Testis (tissue), 2 donors: Measurements from ENCODE around the gene PLEKHM1.

ENCODE experiments used
- POLR2A ChIP-seq: fragments of 450-650 bp; IDR thresholded peaks from one replicate; pipeline ENCODE4 v1.6.1; 2017; ENCODE audit warnings: antibody characterized with exemption, mild to moderate bottlenecking, moderate library complexity
- TF ChIP-seq, protein P1 (sequence below), 3 experiments: fragments of 450-650 bp in 2 of 3; fragments of 200-600 bp in 1 of 3; sonication (generic) in 1 of 3; IDR thresholded peaks; one replicate each; pipeline ENCODE4 v1.5.1; 2016 to 2019; ENCODE audit warnings: antibody characterized with exemption in 3 of 3, mild to moderate bottlenecking in 2 of 3, moderate library complexity in 1 of 3

DNA sequence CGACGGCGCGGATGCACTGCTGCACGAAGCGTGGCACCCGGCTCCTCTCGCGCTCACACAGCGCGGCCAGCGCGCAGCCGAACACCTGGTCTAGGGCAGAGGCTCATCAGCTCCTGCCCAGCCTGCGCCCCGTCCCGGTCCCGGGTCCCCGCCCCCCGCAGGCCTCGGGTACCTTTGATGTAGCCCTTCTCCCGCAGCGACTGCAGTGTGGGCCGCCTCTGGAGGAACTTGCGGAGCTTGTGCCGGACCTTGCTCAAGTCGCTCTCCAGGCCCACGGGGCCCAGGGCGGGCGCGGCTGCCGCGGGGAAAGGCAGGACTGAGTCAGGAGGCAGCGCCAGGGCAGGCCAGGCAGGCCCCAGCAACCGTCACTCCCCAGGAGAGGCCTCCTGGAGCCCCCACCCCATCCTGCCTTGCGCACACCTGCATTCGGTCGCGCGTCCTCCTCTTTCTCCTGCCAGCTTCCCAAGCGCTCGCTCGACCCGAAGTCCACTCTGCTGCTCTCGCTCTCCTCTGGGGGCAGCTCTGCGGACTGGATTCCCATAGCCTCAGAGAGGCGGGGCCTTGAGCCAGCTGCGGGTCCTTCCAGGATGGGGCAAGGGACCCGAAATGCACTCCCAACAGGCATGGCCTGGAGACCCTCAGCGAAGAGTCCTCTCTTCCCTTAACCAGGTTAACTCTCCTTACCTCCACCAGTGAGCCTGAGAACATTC is 93.9 kb downstream of the PLEKHM1 start:
- TF ChIP-seq, protein P1, sequence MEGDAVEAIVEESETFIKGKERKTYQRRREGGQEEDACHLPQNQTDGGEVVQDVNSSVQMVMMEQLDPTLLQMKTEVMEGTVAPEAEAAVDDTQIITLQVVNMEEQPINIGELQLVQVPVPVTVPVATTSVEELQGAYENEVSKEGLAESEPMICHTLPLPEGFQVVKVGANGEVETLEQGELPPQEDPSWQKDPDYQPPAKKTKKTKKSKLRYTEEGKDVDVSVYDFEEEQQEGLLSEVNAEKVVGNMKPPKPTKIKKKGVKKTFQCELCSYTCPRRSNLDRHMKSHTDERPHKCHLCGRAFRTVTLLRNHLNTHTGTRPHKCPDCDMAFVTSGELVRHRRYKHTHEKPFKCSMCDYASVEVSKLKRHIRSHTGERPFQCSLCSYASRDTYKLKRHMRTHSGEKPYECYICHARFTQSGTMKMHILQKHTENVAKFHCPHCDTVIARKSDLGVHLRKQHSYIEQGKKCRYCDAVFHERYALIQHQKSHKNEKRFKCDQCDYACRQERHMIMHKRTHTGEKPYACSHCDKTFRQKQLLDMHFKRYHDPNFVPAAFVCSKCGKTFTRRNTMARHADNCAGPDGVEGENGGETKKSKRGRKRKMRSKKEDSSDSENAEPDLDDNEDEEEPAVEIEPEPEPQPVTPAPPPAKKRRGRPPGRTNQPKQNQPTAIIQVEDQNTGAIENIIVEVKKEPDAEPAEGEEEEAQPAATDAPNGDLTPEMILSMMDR (IDR thresholded peaks at IDR 0.05), result no peak
- TF ChIP-seq POLR2A, result no peak
